A673 (cell line): ENCODE measurements around the gene CNGA3.
"Not testable (repeated sequence)": the region's sequence is repeated elsewhere in the genome, so short reads cannot be mapped to it uniquely, and the experiment has no call there.

Experiments
- CTCF ChIP-seq: fragments of 300-800, 200-600 bp; sonication (generic); conservative IDR thresholded peaks from 2 replicates; pipeline ENCODE4 v1.5.1; 2017; ENCODE audit warnings: low read depth, mild to moderate bottlenecking, antibody characterized with exemption, low read length, moderate library complexity, mixed read lengths
- EZH2 ChIP-seq: fragments of 200-600 bp; sonication (generic); IDR thresholded peaks from 2 replicates; pipeline ENCODE4 v1.6.1; 2017; ENCODE audit warnings: borderline replicate concordance, low read depth, mild to moderate bottlenecking, mixed read lengths, antibody characterized with exemption, low read length; ENCODE audit not compliant: poor library complexity, severe bottlenecking

GRCh38 chr2:98307131-98307696 is 39.0 kb upstream of the CNGA3 start:
- TF ChIP-seq CTCF, EZH2: not testable (repeated sequence)
